GM12864 (cell line): ENCODE data around the gene ANKRD22.
"Not testable (repeated sequence)": the region's sequence is repeated elsewhere in the genome, so short reads cannot be mapped to it uniquely, and the experiment has no call there.

ENCODE experiments used
- DNase-seq: peaks from one replicate; pipeline ENCODE4 v3.0.0-alpha.2; 2011; ENCODE audit warnings: low read depth
- H3K4me3 ChIP-seq: 2 replicates; pipeline ENCODE4 v1.5.1; 2011; ENCODE audit warnings: mild to moderate bottlenecking, low read depth, low read length, control low read depth
- CTCF ChIP-seq: IDR thresholded peaks from 2 replicates; pipeline ENCODE4 v1.5.1; 2011; ENCODE audit warnings: low read depth, mild to moderate bottlenecking, moderate library complexity, low read length, control low read depth, inconsistent platforms; ENCODE audit errors: missing control alignments

The ANKRD22 gene

DNA sequence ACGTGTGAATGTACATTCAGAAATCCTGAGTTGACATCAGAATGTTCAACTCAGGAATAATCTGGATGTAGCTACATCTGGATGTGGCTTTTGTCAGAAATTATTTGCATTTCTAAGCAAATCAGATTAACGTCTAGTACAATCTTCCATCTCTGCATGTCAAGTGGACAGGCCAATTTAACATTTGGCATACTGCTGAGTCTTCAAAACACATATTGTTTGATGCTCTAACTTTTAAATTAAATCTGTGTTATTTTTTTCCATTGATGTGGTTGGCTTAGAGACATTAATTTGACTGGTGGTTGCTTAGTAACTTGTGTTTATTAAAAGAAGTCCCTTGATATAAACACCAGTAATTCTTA, 31.8 kb upstream of the ANKRD22 start:
- peak overlapping the region; percentile 97; the same call in 1 of the 2 replicates for H3K4me3 ChIP-seq
- no peak for DNase-seq
- TF ChIP-seq CTCF: no peak

- peak overlapping the region; percentile 97 for H3K4me3 ChIP-seq
These were observed 31.2 kb upstream of the ANKRD22 start for GRCh38 chr10:88882646-88883447.

GRCh38 chr10:88881922-88882645, 30.4 kb upstream of the ANKRD22 start:
- H3K4me3 ChIP-seq: peak overlapping the region; percentile 97
- DNase-seq: no peak
- TF ChIP-seq CTCF: no peak

More at GRCh38 chr10:88882646-88883447, 31.2 kb upstream of the ANKRD22 start:
- DNase-seq: not testable (repeated sequence)

DNA sequence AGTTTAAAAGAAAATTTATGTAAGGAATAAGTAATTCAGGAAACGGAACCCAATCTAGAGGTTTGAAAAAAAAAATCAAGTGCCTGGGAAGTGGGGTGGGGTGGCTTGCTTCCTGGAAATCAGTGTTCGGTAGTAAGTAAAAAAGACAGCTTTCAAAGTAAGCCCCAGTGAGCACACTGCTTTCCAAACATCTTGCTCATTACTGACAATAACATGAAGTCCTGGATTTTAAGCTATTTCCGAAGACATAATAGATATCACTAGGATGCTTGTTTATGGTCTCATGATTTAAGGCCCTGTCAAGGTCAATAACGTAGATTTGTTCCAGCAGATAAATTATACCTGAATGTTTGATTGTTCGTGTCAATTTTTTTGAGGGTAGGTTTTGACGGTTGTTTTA, 29.7 kb upstream of the ANKRD22 start:
- TF ChIP-seq CTCF: no peak

DNA sequence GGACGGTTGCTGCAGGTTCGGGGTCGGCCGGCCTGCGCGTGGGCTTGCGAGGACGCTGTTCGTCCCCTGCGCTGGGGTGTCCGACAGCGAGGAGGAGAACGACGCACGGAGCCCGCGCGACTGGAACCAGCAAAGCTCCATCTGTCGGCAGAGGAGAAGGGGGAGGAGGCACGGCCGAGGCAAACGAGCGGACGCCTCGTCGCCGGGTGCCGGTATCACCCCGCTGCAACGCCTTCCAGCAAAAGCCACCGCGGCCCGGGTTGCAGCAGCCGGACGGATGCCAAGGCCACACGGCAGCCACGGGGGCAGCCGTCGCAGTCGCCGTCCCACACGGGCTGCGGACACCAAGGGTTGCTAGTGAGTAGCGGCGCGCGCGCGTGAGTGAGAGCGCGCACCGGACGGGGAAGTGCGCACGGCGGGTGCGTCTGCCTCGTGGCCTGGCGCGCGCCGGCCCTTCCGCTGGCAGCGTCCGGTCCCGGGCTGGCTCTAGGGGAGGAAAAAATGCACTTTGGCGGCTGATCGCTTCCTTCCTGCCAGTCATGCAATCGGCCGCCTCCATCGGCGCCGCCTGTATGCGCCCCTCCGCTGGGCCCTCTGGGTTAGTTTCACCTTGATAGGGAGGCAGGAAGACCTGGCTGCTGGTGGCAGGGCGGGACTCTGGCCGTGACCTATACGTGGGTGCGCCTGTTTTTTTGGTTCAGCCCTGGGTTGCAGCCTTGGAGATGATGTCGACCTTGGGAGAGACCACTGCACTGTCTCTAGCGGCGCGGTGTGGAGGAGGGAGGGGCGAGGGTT, 28.8 kb upstream of the ANKRD22 start:
- peak; percentile 5 for TF ChIP-seq CTCF
- peak; percentile 79 for DNase-seq
- H3K4me3 ChIP-seq: peak overlapping the region; percentile 97

More for the DNA sequence above, 29.7 kb upstream of the ANKRD22 start:
- DNase-seq: no peak
- peak overlapping the region; percentile 97 for H3K4me3 ChIP-seq

DNA sequence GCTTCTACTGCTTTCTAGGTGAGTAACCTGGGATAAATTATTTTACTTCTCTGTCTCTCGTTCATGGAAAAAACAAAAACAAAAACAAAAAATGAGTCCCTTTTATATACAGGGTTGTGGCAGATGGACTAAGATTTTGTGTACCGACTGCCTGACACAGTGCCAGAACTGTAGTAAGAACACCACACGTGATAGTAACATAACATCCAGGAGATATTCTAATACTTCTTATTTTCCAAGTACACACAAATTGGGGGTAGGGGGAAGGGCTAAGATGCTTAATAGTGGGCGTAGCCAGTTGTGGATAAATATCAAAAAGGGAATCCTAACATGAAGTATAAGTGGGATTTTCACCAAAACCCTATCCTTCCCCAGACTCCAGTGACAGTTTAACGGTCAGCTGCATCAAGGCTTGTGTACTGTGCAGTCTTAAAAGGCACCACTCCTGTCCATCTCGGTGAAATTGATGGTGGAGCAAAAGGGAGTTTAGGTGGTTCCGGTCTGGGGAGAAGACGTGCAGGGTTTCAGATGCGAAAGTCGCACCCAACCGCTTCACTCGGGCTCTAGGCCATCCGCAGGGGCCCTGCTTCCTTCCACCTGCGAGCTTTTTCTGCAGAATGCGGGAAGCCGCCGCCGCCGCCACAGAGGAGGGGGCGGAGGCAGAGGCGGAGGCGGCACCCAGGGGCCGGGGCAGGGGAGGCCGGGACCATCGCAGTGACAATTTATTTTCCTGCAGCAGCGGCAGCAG, 28.1 kb upstream of the ANKRD22 start, which contains the start of gene STAMBPL1:
STAMBPL1 (plus strand) TSS at position 712 of the 748 bp plus-strand sequence. CDS start 21,464 bp downstream, outside the sequence.
- no peak for TF ChIP-seq CTCF
- DNase-seq: peak; percentile 59
- H3K4me3 ChIP-seq: peak within 1 kb of the TSS; percentile 97

GRCh38 chr10:88877298-88877697, 25.7 kb upstream of the ANKRD22 start:
- no peak for DNase-seq
- H3K4me3 ChIP-seq: no peak overlapping the region
- no peak for TF ChIP-seq CTCF
